OCI-LY3 (cell line): Measurements from ENCODE around the gene VPS13A.

Source experiments
- EZH2phosphoT487 ChIP-seq: fragments of 200-600 bp; shearing (Covaris generic); IDR thresholded peaks from 2 replicates; pipeline ENCODE4 v1.6.1; 2018; ENCODE audit warnings: antibody characterized with exemption, mixed run types, low read depth
- TF ChIP-seq, protein P1 (sequence below): fragments of 200-600, 300-600 bp; sonication (generic); IDR thresholded peaks from 2 replicates; pipeline ENCODE4 v1.5.1; 2014; ENCODE audit warnings: antibody characterized with exemption, low read length, low read depth

DNA sequence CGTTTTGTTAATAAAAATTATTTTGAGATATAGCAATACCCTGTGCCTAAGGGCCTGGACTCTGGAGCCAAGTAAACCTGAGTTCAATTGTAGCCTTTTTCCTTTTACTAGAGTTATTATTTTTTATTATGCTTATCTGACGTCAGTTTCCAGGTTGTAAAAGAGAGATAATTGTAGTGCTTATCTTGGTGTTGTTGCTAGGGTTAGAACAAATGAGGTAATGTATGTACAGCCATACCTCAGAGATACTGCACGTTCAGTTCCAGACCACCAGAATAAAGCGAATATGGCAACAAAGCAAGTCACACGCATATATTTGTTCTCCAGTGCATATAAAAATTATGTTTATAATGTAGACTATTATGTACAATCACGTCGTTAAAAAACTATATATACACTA is 215.0 kb downstream of the VPS13A start:
- TF ChIP-seq, protein P1, sequence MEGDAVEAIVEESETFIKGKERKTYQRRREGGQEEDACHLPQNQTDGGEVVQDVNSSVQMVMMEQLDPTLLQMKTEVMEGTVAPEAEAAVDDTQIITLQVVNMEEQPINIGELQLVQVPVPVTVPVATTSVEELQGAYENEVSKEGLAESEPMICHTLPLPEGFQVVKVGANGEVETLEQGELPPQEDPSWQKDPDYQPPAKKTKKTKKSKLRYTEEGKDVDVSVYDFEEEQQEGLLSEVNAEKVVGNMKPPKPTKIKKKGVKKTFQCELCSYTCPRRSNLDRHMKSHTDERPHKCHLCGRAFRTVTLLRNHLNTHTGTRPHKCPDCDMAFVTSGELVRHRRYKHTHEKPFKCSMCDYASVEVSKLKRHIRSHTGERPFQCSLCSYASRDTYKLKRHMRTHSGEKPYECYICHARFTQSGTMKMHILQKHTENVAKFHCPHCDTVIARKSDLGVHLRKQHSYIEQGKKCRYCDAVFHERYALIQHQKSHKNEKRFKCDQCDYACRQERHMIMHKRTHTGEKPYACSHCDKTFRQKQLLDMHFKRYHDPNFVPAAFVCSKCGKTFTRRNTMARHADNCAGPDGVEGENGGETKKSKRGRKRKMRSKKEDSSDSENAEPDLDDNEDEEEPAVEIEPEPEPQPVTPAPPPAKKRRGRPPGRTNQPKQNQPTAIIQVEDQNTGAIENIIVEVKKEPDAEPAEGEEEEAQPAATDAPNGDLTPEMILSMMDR, result no peak
- TF ChIP-seq EZH2phosphoT487, result no peak
